ENCODE results near the gene SLC34A2.

The SLC34A2 gene

DNA sequence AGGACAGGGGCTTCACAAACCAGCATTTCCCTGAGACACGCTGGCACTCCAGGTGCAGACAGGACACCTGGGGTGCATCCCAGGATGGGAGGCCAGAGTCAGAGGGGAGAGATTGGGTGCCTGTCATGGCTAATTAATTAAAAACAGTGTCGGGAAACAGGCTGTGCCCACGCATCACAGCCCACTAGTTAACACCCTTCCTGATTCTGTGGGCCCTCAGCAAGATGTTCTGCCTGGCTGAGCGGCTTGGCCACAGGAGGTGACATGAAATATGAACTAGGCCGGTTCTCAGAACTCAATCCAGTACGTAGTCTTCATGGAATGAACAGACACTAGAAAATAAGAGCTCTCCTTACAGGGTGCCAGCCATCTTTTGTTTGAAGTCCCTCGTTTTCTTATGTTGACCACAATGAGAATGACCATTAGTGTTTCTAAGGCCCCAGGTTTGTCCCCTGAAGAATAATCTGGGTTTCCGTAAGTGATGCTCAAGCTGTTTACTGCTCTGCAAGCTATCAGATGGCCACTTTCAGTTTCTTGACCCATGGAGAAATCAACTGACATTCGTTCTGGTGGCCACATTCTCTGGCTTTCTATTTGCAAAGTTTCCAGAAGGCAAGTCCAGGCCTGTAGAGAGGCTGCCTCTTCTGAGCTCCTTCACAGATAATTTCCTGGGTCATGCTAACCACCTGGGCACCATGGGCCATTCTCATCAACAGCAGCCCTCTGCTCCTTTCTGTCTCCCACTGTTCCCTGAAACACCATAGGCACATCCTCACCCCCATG, 72.3 kb downstream of the SLC34A2 start:
- DNase-seq: no peak

All from suppressor macrophage (primary cell).